Stimulated activated CD8-positive, alpha-beta memory T cell treated with anti-CD3 and anti-CD28 coated beads, Interleukin-15, amount 100 ng/mL, for 24 hours (primary cell): Measurements from ENCODE around the gene PLG.
"Not testable (repeated sequence)": the region's sequence is repeated elsewhere in the genome, so short reads cannot be mapped to it uniquely, and the experiment has no call there.

Experiments
- DNase-seq: peaks from one replicate; pipeline ENCODE4 v3.0.0-alpha.2; 2020; ENCODE audit warnings: low read depth

The PLG gene

GRCh38 chr6:160701918-160702680 lies at the start of gene PLG:
PLG (plus strand) TSS chr6:160702244; CDS start chr6:160702305, 61 bp downstream.
- not testable (repeated sequence) for DNase-seq

- DNase-seq: no peak
These were observed 42.5 kb upstream of the PLG start for GRCh38 chr6:160659562-160659961.

- DNase-seq: no peak
These were observed 40.8 kb upstream of the PLG start for GRCh38 chr6:160661216-160661615.

- DNase-seq: no peak
These were observed 39.6 kb upstream of the PLG start for GRCh38 chr6:160662429-160662828.

- DNase-seq: no peak
These were observed 39.2 kb upstream of the PLG start for GRCh38 chr6:160662842-160663241.

GRCh38 chr6:160664198-160664597 lies 37.8 kb upstream of the PLG start, which contains the start of gene LPA:
LPA (minus strand) TSS chr6:160664275; CDS start chr6:160664214, 61 bp downstream.
- DNase-seq: not testable (repeated sequence)

GRCh38 chr6:160667639-160668481 lies 34.2 kb upstream of the PLG start:
- no peak for DNase-seq

GRCh38 chr6:160668589-160668988 lies 33.5 kb upstream of the PLG start:
- DNase-seq: no peak

- not testable (repeated sequence) for DNase-seq
These were observed 25.6 kb upstream of the PLG start for GRCh38 chr6:160676418-160676817.

GRCh38 chr6:160678230-160678629 lies 23.8 kb upstream of the PLG start:
- no peak for DNase-seq

GRCh38 chr6:160678744-160679401 lies 23.2 kb upstream of the PLG start:
- no peak for DNase-seq

GRCh38 chr6:160679402-160679769 lies 22.7 kb upstream of the PLG start:
- DNase-seq: no peak

- DNase-seq: not testable (repeated sequence)
These were observed 16.8 kb upstream of the PLG start for GRCh38 chr6:160685101-160685761.

- DNase-seq: no peak
These were observed 16.1 kb upstream of the PLG start for GRCh38 chr6:160685762-160686450.

- no peak for DNase-seq
These were observed 11.6 kb upstream of the PLG start for GRCh38 chr6:160690458-160690857.

- DNase-seq: no peak
These were observed 10.4 kb upstream of the PLG start for GRCh38 chr6:160691617-160692016.

- DNase-seq: no peak
These were observed 9.6 kb upstream of the PLG start for GRCh38 chr6:160692369-160692959.

GRCh38 chr6:160695025-160695424 lies 7.0 kb upstream of the PLG start:
- not testable (repeated sequence) for DNase-seq

GRCh38 chr6:160695622-160696021 lies 6.4 kb upstream of the PLG start:
- DNase-seq: not testable (repeated sequence)

GRCh38 chr6:160696884-160697283 lies 5.2 kb upstream of the PLG start:
- DNase-seq: not testable (repeated sequence)

- DNase-seq: no peak
These were observed 4.2 kb upstream of the PLG start for GRCh38 chr6:160697826-160698225.
